Natural killer cell (primary cell): ENCODE measurements around the gene AGGF1. TPM values are rescaled to one million over a fixed set of nuclear protein-coding genes. Genes with fewer than 3 reads are reported as not detected.

Source experiments
- ATAC-seq, 3 donors: fragments of 150-1000 bp in 2 of 3; fragments of 200-7000 bp in 1 of 3; cut with Tn5 transposase; 1 replicate in 1 of 3; 2 replicates in 2 of 3; pipeline ENCODE4 v1.10.0; 2021; ENCODE audit warnings: mild to moderate bottlenecking in 2 of 3, moderate library complexity in 2 of 3
- DNase-seq, 2 donors: peaks; one replicate each; pipeline versions ENCODE4 v3.0.0 to v3.0.0-alpha.2; 2013 to 2021; ENCODE audit warnings: mixed read lengths in 1 of 2
- H3K27ac ChIP-seq: one replicate; pipeline ENCODE4 v1.5.1; 2013; ENCODE audit warnings: mild to moderate bottlenecking, low read length
- H3K27me3 ChIP-seq: one replicate; pipeline ENCODE4 v1.6.1; 2013; ENCODE audit warnings: low read length; ENCODE audit not compliant: control insufficient read depth, insufficient read depth
- H3K36me3 ChIP-seq: one replicate; pipeline ENCODE4 v1.6.1; 2013; ENCODE audit warnings: low read length; ENCODE audit not compliant: control insufficient read depth, insufficient read depth
- H3K4me1 ChIP-seq: one replicate; pipeline ENCODE4 v1.6.1; 2013; ENCODE audit warnings: low read length; ENCODE audit not compliant: control insufficient read depth, insufficient read depth
- H3K4me3 ChIP-seq: one replicate; pipeline ENCODE4 v1.5.1; 2013; ENCODE audit warnings: low read length
- H3K9me3 ChIP-seq: one replicate; pipeline ENCODE4 v1.6.1; 2013; ENCODE audit warnings: low read length; ENCODE audit not compliant: control insufficient read depth, insufficient read depth
- H3K27ac Mint-ChIP-seq, 2 donors: one replicate each; pipeline ENCODE4 v1.8.0; 2022; ENCODE audit warnings: mild to moderate bottlenecking in 2 of 2, mixed read lengths in 2 of 2, moderate library complexity in 1 of 2
- H3K27me3 Mint-ChIP-seq, 2 donors: one replicate each; pipeline ENCODE4 v1.8.0; 2022; ENCODE audit warnings: low read depth in 2 of 2, mixed read lengths in 2 of 2
- H3K36me3 Mint-ChIP-seq: one replicate; pipeline ENCODE4 v1.8.0; 2022; ENCODE audit warnings: mixed read lengths
- H3K4me1 Mint-ChIP-seq, 2 donors: one replicate each; pipeline ENCODE4 v1.8.0; 2022; ENCODE audit warnings: mixed read lengths in 2 of 2
- H3K4me3 Mint-ChIP-seq: one replicate; pipeline ENCODE4 v1.8.0; 2022; ENCODE audit warnings: mild to moderate bottlenecking, moderate library complexity, mixed read lengths
- H3K9me3 Mint-ChIP-seq, 2 donors: one replicate each; pipeline ENCODE4 v1.8.0; 2022; ENCODE audit warnings: mixed read lengths in 2 of 2
- CTCF ChIP-seq: fragments of 200-600 bp; IDR thresholded peaks from one replicate; pipeline ENCODE4 v1.8.0; 2022; ENCODE audit warnings: antibody characterized with exemption
- WGBS: methylation state at CpG from one replicate; pipeline ENCODE4 v1.1.7; 2013; ENCODE audit warnings: missing lambda C conversion rate; ENCODE audit not compliant: insufficient coverage; 5-methylcytosine and 5-hydroxymethylcytosine counted together
- intact Hi-C: fragments of 100-400 bp; cut with micrococcal nuclease; formaldehyde crosslinking; loops from one replicate; pipeline ENCODE4 v1.14.2; 2022
- total RNA-seq, 4 donors: library from RNA; stranded (reverse); fragments of 120-200 nt in 1 of 4; gene quantifications; one replicate each; pipeline versions ENCODE4 v1.2.3 to v1.2.4, GENCODE V29; 2013 to 2022

AGGF1 gene
- total RNA-seq, 3 donors from 2014 or later (not counting 1 experiment from before 2014, with no cell fraction given): 13.0 to 22.6 (median 15.0) TPM

GRCh38 chr5:77029376-77029885, 773 bp upstream of the AGGF1 start:
- H3K36me3 Mint-ChIP-seq: peaks cover 7% of the 10 kb centered on the region
- H3K27ac ChIP-seq: peak overlapping the region; percentile 72
- intact Hi-C loops: no loop called here

DNA sequence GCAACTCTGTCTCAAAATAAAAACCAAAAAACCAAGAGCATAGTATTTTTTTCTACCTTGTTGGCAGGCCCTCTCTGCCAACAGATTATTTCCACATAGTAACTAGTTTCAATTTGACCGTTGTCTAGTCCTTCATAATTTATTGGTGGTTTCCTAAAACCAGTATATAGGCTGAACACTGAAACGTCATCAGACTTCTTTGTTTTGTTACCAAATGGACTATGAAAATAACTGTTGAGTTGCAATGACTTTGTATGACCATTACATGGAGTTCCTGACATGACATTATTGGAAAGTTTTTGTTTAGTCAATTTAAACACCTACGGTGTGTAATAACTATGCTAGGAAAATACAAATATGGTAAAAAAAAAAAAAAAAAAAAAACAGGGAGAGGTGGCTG, 1.7 kb downstream of the AGGF1 start:
- no peaks in the 10 kb centered on the region for H3K27me3 ChIP-seq
- peaks cover 10% of the 10 kb centered on the region for H3K9me3 ChIP-seq
- ATAC-seq (no peak), DNase-seq (no peak)
- TF ChIP-seq CTCF: no peak
- H3K27ac ChIP-seq: no peak overlapping the region
- Mint-ChIP-seq H3K4me3 (peak overlapping the region; percentile 95), H3K4me1 (peaks cover 20 to 33% of the 10 kb centered on the region in 2 donors), H3K9me3 (peaks cover 3 to 8% of the 10 kb centered on the region in 2 donors), H3K27me3 (peaks cover 5 to 6% of the 10 kb centered on the region in 2 donors), H3K36me3 (peaks cover 7% of the 10 kb centered on the region), H3K27ac (peak overlapping the region; percentile 86 to 91)
- H3K4me3 ChIP-seq: no peak overlapping the region
- H3K4me1 ChIP-seq: peaks cover 14% of the 10 kb centered on the region
- H3K36me3 ChIP-seq: peaks cover 14% of the 10 kb centered on the region
- intact Hi-C loops: no loop called here
- 59% methylated on average over 3 of the region's 3 CpGs for WGBS

More at GRCh38 chr5:77029376-77029885, 773 bp upstream of the AGGF1 start:
- H3K36me3 ChIP-seq: no peaks in the 10 kb centered on the region
- peaks cover 14% of the 10 kb centered on the region for H3K4me1 ChIP-seq
- Mint-ChIP-seq H3K27ac (peak overlapping the region; percentile 86 to 91), H3K9me3 (peaks cover 3 to 8% of the 10 kb centered on the region in 2 donors), H3K4me1 (peaks cover 20 to 28% of the 10 kb centered on the region in 2 donors), H3K27me3 (peaks cover 15 to 16% of the 10 kb centered on the region in 2 donors), H3K4me3 (peak overlapping the region; percentile 95)
- H3K4me3 ChIP-seq: no peak overlapping the region
- 100% methylated on average over 2 of the region's 2 CpGs for WGBS
- no peak for TF ChIP-seq CTCF
- ATAC-seq: no peak
- H3K27me3 ChIP-seq: no peaks in the 10 kb centered on the region
- peaks cover 10% of the 10 kb centered on the region for H3K9me3 ChIP-seq
- DNase-seq: no peak

DNA sequence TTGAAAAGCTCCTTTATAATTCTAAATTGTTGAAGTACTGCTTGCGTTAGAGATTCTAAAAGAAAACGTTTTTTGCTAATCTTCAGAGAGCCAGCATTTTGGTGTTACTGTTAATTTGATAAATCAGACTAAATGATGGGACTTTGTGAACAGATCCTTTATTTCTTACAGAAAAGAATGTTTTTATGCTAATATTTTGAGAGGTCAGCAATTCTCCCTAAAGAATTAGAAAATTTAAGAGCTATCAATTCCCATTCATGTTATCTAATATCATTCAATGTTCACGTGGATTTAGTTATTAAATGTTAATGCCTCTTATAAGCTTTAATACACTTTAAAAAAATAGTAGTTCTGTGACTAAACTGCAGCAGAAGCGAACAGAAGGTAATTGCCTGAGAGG, 2.4 kb downstream of the AGGF1 start:
- peak overlapping the region in 1 of 2 donors; percentile 54 for H3K27ac Mint-ChIP-seq
- ATAC-seq: no peak
- H3K27ac ChIP-seq: no peak overlapping the region
- peaks cover 20 to 37% of the 10 kb centered on the region in 2 donors for H3K4me1 Mint-ChIP-seq
- TF ChIP-seq CTCF: no peak
- H3K9me3 Mint-ChIP-seq: peaks cover 3 to 8% of the 10 kb centered on the region in 2 donors
- WGBS: 86% methylated on average over 1 of the region's 4 CpGs
- peaks cover 10% of the 10 kb centered on the region for H3K9me3 ChIP-seq
- no peak for DNase-seq
- peaks cover 0 to 2% of the 10 kb centered on the region in 2 donors for H3K27me3 Mint-ChIP-seq
- no peaks in the 10 kb centered on the region for H3K27me3 ChIP-seq
- H3K4me3 Mint-ChIP-seq: peak overlapping the region; percentile 25
- intact Hi-C loops: no loop called here
- H3K36me3 ChIP-seq: peaks cover 20% of the 10 kb centered on the region
- peaks cover 14% of the 10 kb centered on the region for H3K4me1 ChIP-seq
- peaks cover 7% of the 10 kb centered on the region for H3K36me3 Mint-ChIP-seq
- H3K4me3 ChIP-seq: no peak overlapping the region

GRCh38 chr5:77033338-77033737, 3.1 kb downstream of the AGGF1 start:
- Histone ChIP-seq H3K4me1 (peaks cover 14% of the 10 kb centered on the region), H3K27ac (no peak overlapping the region), H3K9me3 (peaks cover 10% of the 10 kb centered on the region), H3K4me3 (no peak overlapping the region), H3K36me3 (peaks cover 27% of the 10 kb centered on the region), H3K27me3 (no peaks in the 10 kb centered on the region)
- peak overlapping the region in 1 of 2 donors; percentile 54 for H3K27ac Mint-ChIP-seq
- H3K4me3 Mint-ChIP-seq: no peak overlapping the region
- intact Hi-C loops: no loop called here
- H3K9me3 Mint-ChIP-seq: peaks cover 3 to 4% of the 10 kb centered on the region in 2 donors
- peaks cover 20 to 37% of the 10 kb centered on the region in 2 donors for H3K4me1 Mint-ChIP-seq
- no peaks in the 10 kb centered on the region for H3K27me3 Mint-ChIP-seq
- peaks cover 7% of the 10 kb centered on the region for H3K36me3 Mint-ChIP-seq
- 99% methylated on average over 5 of the region's 5 CpGs for WGBS
- no peak for TF ChIP-seq CTCF
- ATAC-seq: no peak
- DNase-seq: no peak
